Fibroblast of skin of right quadriceps (primary cell): ENCODE results near the gene CAPN11.
A peak's percentile ranks its signal among the peaks of the same experiment; 100 is the strongest.

ENCODE experiments used
- DNase-seq: peaks from one replicate; pipeline ENCODE4 v3.0.0-alpha.2; 2013

Gene CAPN11

DNA sequence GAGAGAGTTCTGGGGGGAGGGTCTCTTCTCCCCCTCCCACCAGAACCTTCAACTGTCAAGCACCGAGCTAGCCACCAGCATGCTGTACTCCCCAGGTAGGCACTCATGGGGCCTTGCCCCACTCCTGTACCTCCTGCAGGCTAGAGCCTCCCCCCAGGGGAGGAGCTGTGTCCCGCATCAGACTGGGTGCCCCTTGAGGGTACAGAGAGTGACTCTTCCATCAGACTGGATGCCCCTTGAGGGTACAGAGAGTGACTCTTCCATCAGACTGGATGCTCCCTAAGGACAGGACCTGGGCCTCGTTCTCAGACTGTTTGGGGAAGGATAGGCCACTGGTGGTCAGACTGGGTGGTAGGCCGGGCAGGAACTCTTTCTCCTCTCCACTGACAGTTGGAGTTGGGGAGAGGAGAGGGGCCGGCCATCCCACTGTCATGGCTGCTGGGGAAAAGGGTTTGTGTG lies at the start of gene CAPN11:
TSS of gene CAPN11 (plus strand) at position 51 of the 459 bp plus-strand sequence. CDS start at position 80, 29 bp downstream.
- DNase-seq = no peak

DNA sequence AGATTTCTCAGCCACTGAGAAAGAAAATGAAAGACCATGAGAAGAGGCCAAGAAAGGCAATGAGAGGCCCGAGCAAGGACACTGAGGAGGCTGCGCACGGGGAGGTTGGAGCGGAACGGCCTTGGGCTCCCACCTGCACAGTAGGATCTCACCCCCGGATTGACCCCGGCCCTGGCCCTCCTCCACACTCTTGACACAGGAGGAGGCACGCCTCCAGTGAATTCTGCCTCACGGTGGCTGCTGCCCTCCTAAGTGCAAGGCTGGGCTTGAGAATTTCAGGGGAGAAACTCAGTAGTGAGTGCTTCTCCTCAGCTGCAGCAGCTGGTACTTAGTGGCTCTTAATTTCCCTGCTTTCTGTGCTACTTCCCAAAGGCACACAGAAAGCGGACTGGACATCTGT lies 49.4 kb upstream of the CAPN11 start:
- DNase-seq = no peak

DNA sequence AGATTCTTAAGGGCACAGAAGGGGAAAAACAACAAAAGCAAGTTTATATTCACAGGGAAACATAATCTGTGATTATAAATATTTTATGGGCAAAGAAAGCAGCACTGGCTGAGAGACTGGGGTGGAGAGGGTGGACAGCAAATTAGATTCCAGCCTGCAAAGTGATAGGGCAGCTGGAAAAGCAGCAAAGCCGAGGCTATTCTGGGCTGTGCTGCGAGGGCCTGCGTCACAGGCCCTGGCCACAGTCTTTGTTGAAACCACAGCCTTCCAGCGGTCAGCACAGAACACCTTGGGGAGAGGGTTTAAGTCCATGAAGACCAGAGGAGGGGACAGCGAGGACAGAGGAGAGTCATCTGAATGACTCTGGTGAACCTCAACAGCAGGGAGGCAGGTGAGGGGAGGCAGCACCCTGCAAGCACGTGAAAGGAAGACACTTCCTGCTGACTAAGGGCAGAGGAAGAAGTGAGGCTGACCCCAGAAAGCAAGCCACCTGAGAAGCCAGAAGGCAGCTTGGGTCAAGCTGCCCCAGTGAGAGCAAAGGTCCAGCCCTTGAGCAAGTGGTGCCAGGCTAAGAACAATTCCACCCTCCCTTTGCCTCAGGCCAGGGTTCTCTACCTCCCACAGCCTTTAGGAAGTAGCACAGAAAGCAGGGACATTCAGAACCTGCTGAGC lies 48.5 kb upstream of the CAPN11 start:
- DNase-seq = no peak

DNA sequence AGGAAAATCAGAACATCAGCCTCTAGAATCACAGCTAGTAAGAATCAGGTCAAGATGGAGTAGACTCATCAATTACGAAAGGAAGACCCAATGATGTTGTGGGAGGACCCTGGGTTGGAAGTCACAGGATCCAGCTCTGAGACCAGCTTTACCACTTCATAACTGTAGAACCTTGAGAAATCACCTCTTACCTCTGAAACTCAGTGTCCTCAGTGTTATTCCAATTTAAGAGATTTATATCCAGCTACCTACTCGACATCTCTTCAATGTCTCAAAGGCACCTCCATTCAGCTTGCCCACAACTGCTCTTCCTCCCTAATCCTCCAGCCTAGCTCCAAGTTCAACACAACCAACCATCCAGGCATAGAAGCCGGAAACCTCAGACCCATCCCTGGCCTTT lies 47.7 kb upstream of the CAPN11 start:
- DNase-seq = no peak

DNA sequence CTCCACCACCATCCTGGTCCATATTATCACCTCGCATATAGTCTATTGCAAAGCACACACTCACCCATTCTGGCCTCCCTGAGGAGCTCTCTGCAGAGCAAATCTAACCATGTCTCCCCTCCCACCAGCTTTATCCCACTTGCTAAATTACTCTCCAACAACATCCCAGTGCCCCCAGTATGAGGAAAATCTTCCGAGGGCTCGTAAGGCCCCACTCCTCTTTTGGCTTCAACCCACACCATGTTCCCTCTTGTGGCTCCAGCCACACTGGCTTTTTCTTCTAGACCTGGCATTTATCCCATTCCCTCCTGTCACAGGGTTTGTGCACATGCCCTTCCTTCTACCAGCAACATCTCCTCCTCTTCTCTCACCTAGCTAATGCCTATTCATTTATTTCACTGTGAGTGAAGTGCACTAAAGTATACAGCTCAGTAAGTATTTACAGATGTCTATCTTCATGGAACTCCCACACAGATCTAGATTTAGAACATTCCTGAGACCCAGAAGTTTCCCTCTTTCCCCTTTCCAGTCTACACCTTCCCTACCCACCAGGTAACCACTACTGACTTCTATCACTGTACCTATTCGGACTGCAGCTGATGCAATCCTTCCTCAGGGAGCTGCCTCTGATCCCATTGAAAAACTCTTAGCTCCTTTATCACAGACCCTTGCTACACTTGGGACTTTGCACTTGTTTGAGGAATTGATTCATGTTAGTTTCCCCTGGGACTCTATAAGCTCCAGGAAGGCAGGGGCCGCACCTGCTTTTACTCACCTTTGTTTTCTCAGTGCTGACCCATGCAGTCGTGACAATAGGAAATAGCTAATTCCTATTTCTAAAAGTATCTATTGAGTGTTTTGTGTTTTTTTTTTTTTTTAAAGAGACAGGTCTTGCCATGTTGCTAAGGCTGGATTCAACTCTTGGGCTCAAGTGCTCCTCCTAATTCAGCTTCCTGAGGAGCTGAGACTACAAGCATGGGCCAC lies 46.9 kb upstream of the CAPN11 start:
- no peak for DNase-seq

DNA sequence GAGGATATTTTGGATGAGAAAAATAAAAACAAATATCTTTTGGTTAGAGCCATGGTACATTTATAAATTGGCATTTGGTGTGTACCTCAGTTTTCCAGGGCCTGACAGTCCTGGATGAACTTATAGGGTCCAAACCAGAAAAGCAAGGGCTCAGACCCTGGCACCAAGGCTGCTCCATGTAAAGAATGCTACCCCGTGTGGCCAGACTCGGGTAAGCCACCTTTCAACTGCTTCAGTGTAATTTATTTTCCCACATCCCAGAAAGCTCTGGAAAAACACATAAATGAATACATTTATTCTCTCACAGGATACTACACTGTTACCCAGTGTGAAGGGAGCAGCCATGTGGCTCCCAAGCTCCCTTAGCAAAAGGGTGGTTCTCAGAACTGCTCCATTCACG lies 45.2 kb upstream of the CAPN11 start:
- no peak for DNase-seq

DNA sequence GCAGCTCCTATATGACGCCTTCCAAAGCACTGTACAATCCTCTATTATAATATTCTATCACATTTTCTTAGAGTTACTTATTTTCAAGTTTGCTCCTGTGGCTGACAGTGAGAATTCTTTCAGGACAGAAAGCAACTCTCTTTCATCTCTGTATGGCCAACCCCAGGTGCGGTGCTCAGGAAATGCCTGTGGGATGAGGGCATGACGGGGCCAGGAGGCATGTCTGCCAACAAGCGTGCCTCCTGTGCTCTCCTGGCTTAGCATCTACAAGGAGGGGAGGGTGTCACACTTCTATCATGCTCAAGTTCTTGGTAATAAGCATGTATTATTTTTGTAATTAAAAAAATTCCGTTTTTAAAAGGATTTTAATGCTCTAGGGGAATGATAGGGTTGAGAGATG lies 42.8 kb upstream of the CAPN11 start:
- DNase-seq = no peak

DNA sequence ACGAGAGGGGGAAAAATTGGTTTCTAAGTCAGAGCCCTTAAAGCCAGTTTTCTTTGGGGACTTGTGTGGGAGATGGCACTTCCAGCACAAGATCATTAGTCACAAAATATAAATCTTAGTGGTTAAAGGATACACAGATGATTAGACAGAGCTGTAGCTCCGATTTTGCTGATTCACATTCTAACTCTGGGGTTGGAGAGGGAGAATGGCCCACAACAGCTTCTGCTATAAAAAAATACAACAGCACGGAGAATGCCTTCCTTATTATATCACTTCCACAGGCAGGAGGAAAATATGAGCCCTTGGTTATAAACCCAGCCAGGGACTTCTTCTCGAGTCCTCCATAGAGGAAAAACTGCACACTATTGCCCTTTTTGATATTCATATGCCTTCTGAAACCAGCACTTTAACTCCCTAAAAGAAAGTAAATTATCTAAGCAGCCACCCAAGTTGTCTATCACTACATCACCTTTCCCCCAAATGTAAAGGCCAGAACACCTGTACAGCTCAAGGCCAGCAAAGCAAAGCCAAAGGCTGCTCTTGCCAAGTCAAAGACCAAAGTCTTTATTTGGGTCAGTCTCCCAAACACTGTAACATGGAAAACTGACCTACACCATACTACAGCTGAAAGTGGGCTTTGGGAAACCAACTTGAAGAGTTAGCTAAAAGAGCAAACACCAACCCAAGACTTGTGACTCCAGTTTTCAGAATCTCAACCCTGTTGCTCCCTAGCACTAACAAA lies 41.8 kb upstream of the CAPN11 start:
- DNase-seq = peak; percentile 90

DNA sequence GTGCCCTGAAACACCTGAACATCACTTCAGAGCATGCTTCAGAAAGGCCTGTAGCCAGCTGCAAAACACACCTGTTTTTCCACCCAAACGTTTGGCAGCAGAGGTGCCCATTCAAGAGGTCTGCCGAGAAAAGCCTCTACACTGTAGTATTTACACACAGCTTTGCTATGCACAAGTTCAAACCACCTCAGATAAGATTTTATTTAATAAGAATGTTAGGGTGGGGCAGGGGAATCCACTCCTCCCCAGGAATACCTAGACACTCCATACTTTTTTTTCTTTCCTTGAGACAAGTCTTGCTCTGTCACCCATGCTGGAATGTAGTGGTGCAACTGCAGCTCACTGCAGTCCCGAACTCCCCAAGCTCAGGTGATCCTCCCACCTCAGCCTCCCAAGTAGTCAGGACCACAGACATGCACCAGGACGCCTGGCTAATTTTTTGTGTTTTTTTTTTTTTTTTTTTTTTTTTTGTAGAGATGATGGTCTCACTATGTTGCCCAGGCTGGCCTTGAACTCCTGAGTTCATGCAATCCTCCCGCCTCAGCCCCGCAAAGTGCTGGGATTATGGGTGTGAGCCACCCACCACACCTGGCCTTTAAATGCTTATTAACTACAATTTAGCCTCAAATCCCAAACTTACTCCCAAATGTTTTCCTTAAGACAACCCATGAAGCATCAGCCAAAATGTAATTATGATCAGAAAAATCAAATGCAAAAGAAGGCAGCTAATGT lies 41.1 kb upstream of the CAPN11 start:
- no peak for DNase-seq

DNA sequence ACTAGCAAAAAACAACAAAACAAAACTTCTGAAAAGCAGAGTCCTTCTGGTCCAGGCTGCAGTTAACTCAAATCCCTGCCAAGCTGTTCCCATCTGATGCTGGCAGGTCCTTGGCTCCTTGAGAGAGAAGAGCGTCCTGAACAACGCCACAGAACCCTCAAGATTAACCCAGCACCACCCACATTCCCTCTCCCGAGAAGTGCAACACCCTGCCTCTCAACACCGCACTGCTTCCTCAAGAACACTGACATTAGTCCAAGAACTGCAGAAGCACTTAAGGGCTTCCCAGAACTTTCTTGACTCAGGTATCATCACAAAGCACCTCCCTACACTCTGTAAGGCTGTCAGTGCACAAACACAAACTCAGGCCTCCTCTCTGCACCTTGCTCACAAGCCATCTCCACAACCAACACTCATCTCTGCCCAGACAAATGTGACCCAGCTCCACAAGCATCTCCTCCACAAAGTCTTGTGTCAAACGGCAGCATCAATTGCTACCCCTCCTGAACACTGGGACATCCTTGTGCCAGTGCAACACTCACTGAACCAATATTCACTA lies 38.8 kb upstream of the CAPN11 start:
- DNase-seq = no peak

DNA sequence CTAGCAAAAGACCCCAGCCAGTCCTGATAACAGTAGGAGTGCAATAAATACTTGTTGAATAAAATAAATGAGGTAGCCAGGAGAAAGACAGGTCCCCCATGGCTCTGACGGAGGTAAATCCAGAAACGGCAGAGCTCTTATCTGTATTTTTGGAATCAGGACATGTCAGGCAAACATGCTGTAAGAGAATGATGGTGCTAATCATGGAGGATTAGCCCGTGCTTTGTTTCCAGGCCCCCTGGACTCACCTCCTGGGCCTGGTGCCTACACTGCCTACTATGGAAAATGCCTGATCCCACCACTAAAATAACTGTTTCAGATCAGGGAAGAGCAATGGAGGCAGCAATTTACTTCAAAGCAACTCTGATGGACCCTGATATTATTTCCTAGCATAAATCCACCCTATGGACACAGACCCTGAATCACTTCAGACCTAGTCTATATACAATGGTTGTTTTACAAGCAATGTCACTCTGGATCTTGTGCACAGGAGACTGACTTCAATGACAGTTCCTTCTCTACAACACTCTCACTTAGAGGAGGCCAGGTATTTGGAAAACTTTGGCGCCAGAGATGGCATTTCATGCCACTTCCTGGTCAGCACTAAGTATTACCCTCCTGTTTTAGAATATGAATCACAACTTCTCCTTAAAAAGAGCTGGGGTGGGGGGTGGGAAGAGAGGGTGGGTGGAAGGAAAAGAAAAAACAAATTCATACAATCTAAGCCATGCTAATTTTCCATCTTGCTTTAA lies 37.8 kb upstream of the CAPN11 start:
- DNase-seq = no peak

DNA sequence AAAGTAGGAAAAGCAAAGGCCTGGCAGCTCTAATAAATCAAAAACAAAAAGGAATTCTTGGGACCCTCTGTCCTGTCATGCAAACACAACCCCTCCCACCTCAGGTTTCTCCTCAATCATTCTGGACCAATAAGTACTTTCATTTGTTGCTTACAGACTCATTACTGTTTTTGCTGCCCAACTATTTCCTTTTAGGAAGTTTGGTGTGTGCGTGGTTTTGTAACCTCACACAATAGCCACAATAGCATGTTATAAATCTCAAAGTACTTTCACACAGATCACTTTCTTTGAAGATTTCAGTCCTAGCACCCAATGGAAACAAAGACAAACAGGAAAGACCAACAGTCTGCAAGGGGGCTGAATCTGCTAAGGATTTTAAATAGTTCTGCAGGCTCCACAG lies 35.8 kb upstream of the CAPN11 start:
- peak; percentile 45 for DNase-seq

DNA sequence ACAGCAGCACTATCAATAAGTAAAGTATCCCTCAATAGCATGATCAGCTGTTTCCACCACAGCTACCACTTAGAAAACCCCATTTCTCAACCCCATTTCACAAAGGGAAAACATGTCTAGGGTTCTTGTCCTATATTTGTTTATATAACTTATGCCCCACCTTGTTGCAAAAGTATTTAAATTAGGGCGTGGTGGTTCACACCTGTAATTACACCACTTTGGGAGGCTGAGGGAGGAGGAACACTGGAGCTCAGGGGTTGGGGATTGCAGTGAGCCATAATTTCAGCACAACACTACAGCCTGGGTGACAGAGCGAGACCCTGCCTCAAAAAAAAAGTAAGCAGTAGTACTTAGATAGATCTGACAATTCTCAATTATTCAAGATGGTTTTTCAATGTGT lies 35.1 kb upstream of the CAPN11 start:
- no peak for DNase-seq

DNA sequence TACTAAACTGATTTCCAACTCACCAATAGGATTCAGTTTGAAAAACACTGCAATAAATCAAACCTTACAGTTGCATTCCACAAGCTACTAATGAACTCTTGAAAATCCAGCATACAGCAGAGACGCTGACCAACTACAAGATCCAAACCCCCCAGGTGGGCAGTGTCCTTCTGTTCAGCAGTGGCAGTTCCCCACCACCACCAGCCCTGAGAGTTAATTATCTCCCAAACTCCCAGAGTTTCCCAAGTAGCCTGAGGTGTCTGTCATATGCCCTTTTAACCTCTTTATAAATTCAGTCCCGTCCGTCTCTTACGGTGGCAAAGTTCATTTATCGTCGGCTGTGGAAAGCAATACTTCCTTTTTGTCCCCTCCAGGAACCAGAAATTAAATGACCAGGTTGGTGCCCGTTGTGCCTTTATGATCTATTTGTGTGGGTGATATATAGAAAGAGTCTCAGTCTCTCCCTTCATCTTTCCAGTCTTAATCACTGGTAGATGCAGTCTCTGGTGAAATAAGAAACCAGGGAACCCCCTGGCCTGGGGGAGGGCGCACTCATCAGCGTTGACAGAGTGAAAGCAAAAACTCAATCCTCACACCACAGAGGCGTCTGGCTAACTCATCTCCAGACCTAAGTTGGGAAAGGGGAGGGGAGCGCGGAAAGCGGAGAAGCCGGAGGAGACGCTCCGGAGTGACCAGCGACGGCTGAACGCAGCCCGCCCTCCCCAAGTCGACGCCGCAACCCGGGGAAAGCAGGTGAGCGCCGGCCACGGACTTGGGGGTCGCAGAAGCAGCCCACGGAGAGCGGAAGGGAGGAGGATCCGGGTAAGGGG lies 32.1 kb upstream of the CAPN11 start:
- DNase-seq = peak; percentile 84

DNA sequence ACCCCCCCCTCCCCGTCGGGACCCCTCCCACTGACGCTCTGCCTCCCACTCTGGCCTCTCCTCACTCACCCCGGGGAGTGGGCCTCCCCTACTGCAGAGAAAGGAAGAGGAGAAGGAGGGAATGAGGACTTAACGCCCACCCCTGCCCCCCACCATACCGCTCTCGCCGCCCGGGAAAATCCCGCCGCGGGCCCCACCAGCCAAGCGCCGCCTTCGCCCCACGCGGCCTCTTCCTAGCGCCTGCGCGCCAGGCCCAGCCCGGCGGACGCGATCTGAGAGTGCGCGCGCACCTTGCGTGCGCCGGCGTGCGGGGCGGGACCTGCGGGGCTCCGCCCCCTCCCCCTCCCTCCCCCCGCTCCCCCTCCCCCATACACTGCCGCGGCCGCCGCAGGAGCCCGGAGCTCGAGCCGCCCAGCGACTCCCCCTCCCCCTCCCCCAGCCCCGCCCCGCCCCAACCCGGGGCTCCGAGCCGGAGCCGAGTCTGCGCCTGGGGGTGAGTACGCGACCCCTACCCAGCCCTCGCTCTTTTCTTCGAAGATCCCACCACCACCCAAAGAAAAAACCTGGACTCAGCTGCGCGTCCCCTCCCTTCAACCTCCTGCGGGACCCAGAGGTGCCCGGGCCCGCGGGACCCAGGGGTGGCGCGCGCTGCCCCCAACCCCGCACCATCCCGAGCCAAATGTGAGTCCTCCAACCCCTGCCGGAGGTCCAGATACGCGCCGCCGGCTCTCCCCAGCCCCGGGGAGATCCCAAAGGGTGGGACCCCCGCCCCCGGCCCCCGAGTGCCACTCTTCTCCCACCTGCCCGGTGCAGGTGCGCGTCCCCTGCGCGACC lies 31.2 kb upstream of the CAPN11 start, which contains the start of the genes MRPL14 and TMEM63B:
TSS of gene MRPL14 (minus strand) at position 267 of the 834 bp plus-strand sequence. CDS start 10,841 bp downstream, outside the sequence.
TSS of gene TMEM63B (plus strand) at position 369 of the 834 bp plus-strand sequence. CDS start 7,031 bp downstream, outside the sequence.
- DNase-seq = peak; percentile 90

DNA sequence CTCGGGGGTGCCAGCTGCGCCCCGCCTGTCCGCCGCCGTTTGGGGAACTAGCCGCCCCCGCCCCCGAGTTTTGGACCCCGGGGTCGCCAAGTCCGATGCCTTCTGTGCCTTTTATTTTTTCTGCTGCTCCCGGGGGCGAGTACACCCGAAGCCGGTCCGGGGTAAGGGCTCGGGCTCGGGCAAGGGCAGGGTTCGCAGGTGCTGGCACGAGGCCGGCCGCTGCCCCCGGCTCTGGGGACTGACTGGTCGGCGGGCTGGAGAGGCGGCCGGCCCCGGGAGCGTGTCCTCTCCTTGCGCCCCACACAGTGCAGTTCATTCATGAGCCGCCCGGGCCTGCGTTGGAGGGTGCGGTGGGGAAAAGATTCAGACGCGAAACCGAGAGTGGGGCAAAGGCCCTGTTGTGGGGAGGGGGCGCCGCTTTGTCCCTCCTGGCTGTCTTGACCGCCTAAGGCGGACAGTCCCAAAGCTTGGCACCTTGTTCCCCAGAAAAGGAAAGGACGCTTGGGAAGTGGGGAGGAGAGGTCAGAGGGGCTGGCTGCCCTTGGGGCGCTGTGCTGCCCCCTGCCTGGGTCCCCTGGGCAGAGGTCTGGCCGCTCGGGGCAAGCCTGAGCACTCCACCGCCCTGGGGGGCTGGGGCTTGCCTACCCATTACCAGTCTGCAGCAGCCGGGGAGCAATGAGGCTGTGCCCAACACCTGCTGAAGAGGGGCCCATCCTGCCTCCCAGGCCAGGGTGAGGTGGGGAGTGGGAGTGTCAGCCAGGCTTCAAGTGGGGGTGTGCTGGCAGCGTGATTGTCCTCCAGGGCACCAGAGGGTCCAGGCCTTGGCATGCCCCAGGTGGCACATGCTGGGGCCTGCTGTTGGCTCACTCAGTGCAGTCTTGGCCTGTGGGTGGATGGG lies 30.4 kb upstream of the CAPN11 start:
- DNase-seq = no peak

DNA sequence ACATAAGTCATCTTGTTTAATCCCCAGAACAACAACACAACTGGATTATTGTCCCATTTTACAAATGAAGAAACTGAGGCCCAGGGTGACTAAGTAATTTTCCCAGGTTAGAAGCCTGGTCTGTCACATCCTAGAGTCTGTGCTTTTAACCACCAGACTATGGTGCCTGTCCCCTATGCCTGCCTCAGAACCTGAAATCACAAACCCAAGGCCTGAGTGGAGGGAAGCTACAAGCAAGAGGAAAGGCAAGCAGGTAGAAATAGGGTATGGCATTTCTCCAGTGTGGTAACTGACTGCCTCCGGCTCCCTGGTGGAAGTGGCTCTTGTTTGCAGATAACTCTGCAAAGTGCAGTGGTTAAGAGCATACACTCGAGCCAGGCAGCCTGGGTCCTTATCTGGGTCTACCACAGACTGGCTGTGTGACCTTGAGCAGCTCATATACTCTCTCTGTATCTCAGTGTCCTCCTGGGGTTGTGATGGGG lies 28.7 kb upstream of the CAPN11 start:
- no peak for DNase-seq

DNA sequence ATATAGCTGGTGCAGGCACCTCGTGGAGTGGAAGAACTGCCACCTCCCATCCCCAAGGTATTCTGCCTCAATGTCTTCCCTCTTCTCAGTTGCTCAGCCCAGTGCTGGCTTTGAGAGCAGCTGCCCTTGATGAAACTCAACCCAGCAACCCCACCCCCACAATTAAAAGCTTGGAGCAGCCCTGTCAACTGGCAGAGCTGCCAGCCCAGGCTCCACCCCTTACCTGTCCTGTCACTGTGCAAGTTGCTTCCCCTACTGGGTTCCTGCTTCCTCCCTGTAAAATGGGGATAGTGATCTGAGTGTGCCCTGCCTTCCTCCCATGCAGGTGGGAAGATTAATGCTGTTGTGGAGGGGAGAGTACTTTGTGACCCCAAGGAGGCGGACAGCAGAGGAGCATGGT lies 26.7 kb upstream of the CAPN11 start:
- DNase-seq = no peak
